SK-N-SH (cell line): Measurements from ENCODE around the gene ECE1.

Source experiments
- GATA2 ChIP-seq: sonication (generic); formaldehyde crosslinking; IDR thresholded peaks from 2 replicates; pipeline ENCODE4 v1.5.0; 2020; ENCODE audit warnings: mild to moderate bottlenecking, missing genetic modification reagents
- JUND ChIP-seq: IDR thresholded peaks from 2 replicates; pipeline ENCODE4 v1.4.0; 2012
- TF ChIP-seq, protein P1 (sequence below): fragments of 200-600 bp; sonication (generic); IDR thresholded peaks from 2 replicates; pipeline ENCODE4 v1.6.1; 2017; ENCODE audit warnings: antibody characterized with exemption, mild to moderate bottlenecking, moderate library complexity

DNA sequence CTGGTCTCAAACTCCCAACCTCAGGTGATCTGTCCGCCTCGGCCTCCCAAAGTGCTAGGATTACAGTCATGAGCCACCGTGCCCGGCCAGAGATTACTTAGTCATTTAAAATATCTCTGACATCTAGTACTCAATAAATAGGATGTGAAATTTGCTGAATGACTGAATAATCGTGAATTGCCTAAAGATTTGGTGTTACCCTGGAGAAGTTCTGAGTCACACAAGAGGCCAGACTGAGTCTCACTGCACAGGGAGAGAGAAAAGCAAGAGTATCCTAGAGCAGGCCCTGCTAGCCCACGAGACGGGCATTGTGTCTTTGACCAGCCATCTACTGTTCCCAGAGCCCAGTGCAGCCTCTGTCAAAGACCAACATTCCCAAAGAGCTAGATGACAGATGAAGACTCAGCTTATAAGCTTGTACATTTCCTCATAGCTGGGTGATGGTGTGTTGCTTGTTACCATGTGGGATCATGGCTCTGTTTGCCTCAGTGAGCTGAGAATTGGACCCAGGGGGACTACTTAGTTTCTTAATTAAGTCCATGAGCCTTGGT, 108.0 kb downstream of the ECE1 start:
- TF ChIP-seq, protein P1, sequence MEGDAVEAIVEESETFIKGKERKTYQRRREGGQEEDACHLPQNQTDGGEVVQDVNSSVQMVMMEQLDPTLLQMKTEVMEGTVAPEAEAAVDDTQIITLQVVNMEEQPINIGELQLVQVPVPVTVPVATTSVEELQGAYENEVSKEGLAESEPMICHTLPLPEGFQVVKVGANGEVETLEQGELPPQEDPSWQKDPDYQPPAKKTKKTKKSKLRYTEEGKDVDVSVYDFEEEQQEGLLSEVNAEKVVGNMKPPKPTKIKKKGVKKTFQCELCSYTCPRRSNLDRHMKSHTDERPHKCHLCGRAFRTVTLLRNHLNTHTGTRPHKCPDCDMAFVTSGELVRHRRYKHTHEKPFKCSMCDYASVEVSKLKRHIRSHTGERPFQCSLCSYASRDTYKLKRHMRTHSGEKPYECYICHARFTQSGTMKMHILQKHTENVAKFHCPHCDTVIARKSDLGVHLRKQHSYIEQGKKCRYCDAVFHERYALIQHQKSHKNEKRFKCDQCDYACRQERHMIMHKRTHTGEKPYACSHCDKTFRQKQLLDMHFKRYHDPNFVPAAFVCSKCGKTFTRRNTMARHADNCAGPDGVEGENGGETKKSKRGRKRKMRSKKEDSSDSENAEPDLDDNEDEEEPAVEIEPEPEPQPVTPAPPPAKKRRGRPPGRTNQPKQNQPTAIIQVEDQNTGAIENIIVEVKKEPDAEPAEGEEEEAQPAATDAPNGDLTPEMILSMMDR, result no peak
- TF ChIP-seq GATA2, result no peak
- no peak for TF ChIP-seq JUND
